ENCODE measurements around the gene FSTL4. TPM values are rescaled to one million over a fixed set of nuclear protein-coding genes. Genes with fewer than 3 reads are reported as not detected.

Gene FSTL4
- total RNA-seq, 1 donor from 2014 or later = 11.3 TPM

DNA sequence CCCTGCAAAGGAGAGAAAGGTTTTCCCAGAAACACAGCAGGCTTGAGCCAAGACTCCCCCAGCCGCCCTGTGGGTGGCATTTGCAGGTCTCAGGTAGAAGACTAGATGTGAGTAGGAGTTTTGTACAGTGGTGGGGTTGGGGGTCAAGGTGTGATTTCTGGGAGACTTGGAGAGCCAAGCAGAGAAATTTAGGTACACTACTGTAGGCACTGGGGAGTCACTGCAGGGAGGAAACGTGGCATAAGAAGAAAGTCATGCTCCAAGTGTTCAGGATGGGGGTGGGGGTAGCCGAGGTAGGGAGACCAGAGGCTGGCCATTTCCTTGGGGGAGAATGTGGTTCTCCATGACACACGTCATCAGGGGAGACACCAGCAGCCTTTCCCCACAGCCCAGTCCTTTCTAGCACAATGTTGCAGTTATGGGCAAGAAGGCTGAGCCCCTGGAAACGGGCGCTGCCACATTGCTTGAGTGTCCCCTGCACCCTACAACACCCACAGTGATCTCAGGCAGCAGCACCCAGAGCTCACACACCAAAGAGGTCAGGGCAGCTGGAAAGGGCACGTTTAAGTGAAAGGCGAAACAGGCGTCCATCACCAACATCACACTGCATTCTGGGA, 210.5 kb downstream of the FSTL4 start:
- H3K4me3 Mint-ChIP-seq = no peak overlapping the region
- no peak overlapping the region for H3K27ac Mint-ChIP-seq
- DNase-seq (ENCODE audit: extremely low spot score, unreplicated experiment) = no peak
- H3K36me3 Mint-ChIP-seq = peaks cover 11% of the 10 kb centered on the region
- H3K27me3 Mint-ChIP-seq = peaks cover 3% of the 10 kb centered on the region
- H3K4me1 Mint-ChIP-seq (ENCODE audit: unreplicated experiment) = peaks cover 19% of the 10 kb centered on the region
- TF ChIP-seq CTCF (conservative IDR thresholded peaks at IDR 0.05) = no peak
- H3K9me3 Mint-ChIP-seq = no peaks in the 10 kb centered on the region

DNA sequence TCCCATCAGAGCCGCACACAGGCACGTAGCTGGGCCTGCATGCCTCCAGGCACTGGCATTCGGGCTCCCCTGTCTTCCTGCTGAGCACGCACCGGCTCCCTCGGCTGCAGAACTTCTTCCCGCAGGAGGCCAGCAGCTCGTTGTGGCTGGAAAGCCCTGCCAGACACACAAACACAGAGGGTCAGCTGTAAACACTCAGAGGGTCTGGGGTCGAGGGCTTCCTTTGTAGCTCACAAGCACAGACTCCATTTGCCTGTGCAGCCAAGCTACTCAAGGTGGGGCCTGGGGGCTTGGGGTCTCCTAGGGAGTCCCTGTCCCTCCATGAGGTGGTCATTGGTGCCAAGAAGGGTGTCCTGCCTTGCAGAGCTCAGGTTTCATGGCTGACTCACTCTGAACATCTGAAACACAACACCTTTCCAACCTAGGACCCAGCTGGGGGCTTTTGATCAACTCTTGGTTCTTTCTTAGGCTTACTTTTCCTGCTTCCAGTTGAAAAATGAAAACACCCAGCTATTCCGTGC, 211.4 kb downstream of the FSTL4 start:
- Mint-ChIP-seq H3K4me1 (ENCODE audit: unreplicated experiment) (peaks cover 26% of the 10 kb centered on the region), H3K27ac (no peak overlapping the region), H3K4me3 (no peak overlapping the region), H3K36me3 (peaks cover 11% of the 10 kb centered on the region), H3K9me3 (no peaks in the 10 kb centered on the region), H3K27me3 (peaks cover 3% of the 10 kb centered on the region)
- no peak for TF ChIP-seq CTCF (conservative IDR thresholded peaks at IDR 0.05)
- DNase-seq (ENCODE audit: extremely low spot score, unreplicated experiment) = peak; percentile 61

- no peak overlapping the region for H3K4me3 Mint-ChIP-seq
- DNase-seq (ENCODE audit: extremely low spot score, unreplicated experiment) = no peak
- peaks cover 13% of the 10 kb centered on the region for H3K36me3 Mint-ChIP-seq
- TF ChIP-seq CTCF (conservative IDR thresholded peaks at IDR 0.05) = no peak
- H3K27ac Mint-ChIP-seq = no peak overlapping the region
- H3K27me3 Mint-ChIP-seq = peaks cover 6% of the 10 kb centered on the region
- peaks cover 4% of the 10 kb centered on the region for H3K9me3 Mint-ChIP-seq
- peaks cover 26% of the 10 kb centered on the region for H3K4me1 Mint-ChIP-seq (ENCODE audit: unreplicated experiment)
Measured at GRCh38 chr5:133400120-133400519, 212.2 kb downstream of the FSTL4 start.

DNA sequence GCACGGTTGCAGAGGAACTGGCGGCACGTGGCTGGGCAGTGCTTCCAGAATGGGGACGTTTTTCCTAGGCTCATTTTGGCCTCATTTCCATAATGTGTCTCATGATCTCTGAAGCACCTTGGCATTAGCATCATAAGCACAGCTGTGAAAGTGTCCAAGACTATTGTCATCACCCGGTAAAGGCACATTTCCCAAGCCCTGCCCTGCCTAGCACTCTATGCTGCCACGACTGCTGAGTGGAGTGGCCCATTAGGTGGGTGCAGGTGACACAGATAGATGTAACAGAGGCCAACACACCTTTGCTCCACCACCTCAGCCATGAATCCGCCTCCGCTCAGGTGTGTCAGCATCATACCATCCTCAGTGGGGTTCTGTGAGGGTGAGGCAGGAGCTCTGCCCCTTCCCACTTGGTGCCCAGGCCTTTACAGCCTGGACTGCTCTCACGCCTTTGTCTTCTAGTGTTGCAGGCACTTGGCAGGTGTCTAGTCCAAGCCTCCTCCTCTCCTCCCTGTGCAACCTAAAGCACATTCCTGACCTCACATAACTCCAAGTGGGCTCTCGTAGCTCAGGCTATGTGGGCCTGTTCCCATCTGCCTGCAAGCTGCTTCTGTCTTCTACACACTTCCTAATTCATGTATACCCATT, 213.0 kb downstream of the FSTL4 start:
- H3K36me3 Mint-ChIP-seq = peaks cover 10% of the 10 kb centered on the region
- H3K4me3 Mint-ChIP-seq = no peak overlapping the region
- DNase-seq (ENCODE audit: extremely low spot score, unreplicated experiment) = no peak
- H3K9me3 Mint-ChIP-seq = peaks cover 4% of the 10 kb centered on the region
- no peak for TF ChIP-seq CTCF (conservative IDR thresholded peaks at IDR 0.05)
- H3K27ac Mint-ChIP-seq = no peak overlapping the region
- peaks cover 6% of the 10 kb centered on the region for H3K27me3 Mint-ChIP-seq
- peaks cover 26% of the 10 kb centered on the region for H3K4me1 Mint-ChIP-seq (ENCODE audit: unreplicated experiment)

DNA sequence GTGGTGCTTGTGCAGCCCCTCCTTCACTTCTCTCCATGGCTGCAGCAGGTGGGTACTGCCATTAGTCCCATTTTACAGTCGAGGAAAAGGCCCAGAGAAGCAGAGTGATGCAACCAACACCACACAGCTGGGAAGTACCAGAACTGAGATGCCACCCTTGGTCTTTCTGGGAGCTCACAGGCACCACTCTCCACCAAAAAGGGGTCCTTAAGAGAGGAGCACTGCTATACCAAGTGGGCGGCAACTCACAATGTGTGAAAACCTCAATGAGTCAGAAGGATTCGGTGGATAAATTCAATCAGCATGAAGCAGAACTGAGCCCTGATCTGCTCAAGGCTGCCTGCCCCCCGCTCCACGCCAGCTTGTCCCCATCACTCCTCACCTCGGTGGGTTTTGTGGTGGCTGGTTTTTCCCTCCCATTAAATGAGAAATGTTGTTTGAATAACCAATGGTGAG, 213.7 kb downstream of the FSTL4 start:
- Mint-ChIP-seq H3K27ac (no peak overlapping the region), H3K4me3 (no peak overlapping the region), H3K9me3 (peaks cover 4% of the 10 kb centered on the region), H3K36me3 (peaks cover 10% of the 10 kb centered on the region), H3K27me3 (peaks cover 6% of the 10 kb centered on the region), H3K4me1 (ENCODE audit: unreplicated experiment) (peaks cover 26% of the 10 kb centered on the region)
- TF ChIP-seq CTCF (conservative IDR thresholded peaks at IDR 0.05) = no peak
- DNase-seq (ENCODE audit: extremely low spot score, unreplicated experiment) = no peak

All from type B pancreatic cell (in vitro differentiated cells).